Measurements from ENCODE around the gene TMEM154.
A peak's percentile ranks its signal among the peaks of the same experiment; 100 is the strongest.
"Not testable (repeated sequence)": the region's sequence is repeated elsewhere in the genome, so short reads cannot be mapped to it uniquely, and the experiment has no call there.

The TMEM154 gene

DNA sequence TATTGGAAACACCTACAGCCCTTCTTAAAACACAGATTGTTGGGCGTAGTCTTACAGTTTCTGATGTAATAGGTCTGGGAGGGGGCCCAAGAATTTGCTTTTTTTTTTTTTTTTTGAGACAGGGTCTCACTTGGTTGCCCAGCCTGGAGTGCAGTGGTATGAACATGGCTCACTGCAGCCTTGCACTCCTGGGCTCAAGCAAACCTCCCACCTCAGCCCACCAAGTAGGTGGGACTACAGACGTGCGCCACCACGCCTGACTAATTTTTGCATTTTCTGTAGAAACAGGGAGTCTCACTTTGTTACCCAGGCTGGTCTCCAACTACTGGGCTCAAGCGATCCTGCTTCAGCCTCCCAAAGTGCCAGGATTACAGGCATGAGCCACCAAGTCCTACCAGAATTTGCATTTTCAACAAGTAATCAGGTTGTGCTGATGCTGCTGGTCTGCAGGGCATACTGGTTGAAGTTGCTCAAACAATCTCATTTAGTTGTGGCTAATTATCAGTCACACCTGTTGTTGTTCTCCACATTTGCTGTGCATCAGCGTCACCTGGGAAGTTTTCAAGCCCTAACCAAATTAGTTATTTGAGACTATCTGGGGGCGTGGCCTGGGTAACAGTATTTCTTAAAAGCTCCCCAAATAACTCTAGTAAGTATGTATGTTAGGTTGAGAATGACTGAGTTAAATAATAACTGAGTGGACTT, 14.0 kb downstream of the TMEM154 start:
- DNase-seq, result no peak

DNA sequence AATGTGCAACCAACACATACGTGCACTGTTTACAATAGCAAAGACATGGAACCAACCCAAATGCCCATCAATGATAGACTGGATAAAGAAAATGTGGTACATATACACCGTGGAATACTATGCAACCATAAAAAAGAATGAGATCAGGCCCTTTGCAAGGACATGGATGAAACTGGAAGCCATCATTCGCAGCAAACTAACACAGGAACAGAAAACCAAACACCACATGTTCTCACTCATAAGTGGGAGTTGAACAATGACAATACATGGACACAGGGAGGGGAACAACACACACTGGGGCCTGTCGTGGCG, 15.8 kb downstream of the TMEM154 start:
- not testable (repeated sequence) for DNase-seq

DNA sequence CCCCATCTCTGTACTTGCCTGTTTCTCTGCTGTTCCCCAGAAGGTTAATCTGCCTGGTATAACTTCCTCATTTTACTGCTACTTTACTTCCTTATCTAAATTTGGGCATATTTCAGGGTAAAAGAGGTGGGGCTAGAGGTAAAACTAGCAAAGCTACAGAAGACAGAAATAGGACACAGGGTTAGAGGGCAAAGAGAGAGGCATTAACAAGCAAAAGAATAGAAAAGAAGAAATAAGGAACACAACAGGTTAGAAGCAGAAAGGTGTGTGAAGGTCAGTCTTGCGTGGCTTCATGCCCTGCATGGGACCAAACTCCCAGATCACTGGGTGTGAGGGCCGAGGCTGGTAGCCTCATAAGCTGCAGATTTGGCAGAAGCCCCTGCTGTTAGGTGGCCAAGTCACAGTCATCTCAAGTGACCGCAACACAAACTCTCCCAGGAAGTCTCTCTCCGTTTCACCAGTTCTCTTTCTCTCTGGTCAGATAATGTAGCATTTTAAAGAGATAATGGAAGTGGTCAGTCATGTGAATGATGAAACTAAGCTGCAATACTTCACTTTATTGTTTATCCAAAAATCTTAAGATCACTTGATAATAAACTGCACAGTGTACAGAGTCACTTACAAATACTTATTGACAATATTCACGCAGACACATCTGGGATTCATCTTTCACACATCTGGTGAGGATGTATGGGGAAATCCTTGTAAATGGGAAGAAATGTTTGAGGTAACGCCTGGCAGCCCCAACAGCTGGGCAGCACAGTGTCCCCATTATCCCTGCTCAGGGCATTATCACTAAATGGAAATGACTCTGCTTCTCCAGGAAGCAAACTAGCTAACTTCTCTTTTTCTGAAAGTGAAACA, 16.4 kb downstream of the TMEM154 start:
- no peak for DNase-seq

DNA sequence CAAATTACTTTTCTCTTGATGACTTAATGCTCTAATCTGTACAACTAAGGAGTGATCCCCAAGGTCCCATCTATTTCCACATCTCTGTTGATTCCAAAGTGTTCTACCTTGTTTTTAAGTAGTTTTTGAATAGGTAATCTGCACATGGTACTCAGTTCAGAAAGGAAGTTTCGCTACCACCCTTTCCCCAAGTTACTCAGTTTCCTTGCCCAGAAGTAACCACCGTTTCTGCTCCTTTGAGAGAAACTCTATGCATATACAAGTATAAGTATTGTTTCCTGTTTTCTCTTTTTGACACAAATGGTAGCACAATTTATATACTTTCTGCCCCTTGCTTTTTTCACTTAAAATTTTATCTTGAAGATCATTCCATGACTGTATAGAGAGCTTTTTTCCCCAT, 18.1 kb downstream of the TMEM154 start:
- no peak for DNase-seq

DNA sequence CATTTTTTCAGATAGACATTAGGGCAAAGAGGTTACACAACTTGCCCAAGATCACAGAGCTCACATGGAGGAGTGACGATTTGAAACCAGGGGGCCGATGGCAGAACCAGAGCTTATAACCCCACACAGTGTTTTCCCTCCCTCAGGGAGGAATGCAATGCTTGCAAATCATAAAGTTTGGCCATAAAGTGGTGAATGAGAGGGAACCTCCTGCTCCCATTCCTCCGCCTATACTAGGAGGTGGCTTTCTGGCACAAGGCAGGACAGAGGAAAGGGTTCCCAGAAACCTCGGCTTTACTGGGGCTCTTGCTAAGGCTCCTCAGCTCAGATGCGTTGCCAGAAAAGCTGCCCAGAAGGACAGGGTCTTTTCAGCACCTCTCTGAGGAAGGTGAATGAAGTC, 19.3 kb downstream of the TMEM154 start:
- DNase-seq, result no peak

DNA sequence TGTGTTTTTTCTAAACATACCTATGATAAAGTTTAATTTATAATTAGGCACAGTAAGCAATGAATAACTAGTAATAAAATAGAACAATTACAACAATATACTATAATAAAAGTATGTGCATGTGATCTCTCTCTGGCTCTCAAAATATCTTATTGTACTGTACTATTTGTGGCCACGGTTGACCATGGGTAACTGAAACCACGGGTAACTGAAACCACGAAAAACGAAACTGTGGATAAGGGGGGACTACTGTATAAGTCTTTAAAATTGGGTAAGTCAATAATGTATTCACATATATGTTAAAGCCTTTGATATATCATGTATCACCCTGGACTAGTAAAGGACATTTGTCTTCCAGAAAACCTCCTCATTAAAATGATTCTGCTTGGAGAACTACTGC, 20.0 kb downstream of the TMEM154 start:
- DNase-seq, result no peak

DNA sequence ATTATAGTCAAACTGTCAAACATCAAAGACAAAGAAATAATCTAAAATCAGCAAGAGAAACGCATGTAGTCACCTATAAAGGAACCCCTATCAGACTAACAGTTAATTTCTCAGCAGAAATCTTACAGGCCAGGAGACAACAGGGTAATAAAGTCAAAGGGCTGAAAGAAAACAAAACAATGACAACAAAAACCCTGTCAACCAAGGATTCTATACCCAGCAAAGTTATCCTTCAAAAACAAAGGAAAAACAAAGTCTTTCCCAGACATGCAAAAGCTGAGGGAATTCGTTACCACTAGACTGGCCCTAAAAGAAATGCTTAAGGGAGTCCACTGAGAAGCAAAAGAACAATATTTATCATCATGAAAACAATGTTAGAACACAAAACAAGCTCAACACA, 22.1 kb downstream of the TMEM154 start:
- no peak for DNase-seq

DNA sequence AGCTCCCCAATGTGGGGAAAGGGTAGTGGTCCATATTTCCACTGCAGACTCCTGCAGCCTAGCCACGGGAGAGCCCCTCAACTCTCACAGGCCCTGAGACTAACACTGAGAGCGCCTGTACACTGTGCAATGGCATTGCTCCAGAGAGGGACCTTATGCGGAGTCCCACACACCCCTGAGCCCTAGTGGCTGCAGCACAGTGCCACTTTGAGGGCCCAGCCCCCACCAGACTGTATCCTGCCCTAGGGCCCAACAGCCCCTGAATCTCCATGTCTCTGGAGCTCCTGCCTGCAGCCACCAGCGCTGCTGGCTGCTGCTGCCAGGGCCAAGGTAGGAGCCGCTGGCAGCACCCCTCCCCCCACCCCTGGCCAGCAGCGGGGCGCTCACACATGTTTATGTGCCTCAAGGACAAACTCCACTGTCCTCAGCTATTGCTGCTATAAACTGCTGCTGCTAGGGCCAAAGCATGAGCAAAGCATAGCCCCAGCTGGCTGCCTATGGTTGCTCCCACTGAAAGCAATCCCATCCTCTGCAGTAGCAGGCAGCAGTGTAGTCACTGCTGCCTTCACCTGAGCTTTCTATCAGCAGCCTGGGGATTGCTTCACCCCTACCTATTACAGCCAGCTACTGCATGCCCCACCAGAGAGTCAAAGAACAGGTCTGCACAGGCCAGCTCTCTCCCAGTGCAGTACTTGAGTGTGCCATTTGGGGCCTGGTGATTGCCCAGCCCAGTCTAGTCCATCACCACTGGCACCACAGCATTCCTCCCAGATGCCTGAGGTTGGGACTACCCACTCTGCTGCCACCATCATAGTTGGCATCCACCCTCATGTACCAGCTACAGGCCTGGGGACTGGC, 24.3 kb downstream of the TMEM154 start:
- no peak for DNase-seq

DNA sequence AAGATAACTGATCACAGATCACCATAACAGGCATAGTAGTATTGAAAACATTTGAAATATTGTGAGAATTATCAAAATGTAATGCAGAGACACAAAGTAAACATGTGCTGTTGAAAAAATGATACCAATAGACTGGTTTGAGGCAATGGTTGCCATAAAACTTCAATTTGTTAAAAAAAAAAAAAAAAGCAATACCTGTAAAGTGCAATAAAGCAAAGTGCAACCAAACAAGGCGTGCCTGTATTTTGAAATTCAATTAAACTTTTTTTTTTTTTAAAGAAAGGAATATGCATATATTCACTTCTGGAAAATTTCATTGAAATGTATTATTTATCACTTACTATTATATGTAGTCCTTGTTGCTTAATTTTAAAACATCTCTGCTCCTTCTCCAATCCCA, 27.7 kb downstream of the TMEM154 start:
- no peak for DNase-seq

DNA sequence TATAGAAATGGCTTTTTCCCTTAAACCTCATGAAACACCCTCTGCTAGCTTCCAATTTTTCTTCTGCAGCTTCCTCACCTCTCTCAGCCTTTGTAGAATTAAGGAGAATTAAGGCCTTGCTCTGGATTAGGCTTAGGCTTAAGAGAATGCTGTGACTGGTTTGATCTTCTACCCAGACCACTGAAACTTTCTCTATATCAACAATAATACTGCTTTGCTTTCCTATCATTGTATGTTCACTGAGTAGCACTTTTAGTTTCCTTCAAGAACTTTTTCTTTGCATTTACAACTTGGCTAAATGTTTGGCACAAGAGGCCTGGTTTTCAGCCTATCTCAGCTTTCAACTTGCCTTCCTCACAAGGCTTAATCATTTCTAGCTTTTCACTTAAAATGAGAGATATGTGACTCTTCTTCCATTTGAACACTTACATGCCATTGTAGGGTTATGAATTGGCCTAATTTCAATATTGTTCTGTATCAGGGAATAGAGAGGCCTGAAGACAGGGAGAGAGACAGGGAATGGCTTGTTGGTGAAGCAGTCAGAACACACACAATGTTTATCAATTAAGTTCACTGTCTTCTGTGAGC, 28.2 kb downstream of the TMEM154 start:
- no peak for DNase-seq

DNA sequence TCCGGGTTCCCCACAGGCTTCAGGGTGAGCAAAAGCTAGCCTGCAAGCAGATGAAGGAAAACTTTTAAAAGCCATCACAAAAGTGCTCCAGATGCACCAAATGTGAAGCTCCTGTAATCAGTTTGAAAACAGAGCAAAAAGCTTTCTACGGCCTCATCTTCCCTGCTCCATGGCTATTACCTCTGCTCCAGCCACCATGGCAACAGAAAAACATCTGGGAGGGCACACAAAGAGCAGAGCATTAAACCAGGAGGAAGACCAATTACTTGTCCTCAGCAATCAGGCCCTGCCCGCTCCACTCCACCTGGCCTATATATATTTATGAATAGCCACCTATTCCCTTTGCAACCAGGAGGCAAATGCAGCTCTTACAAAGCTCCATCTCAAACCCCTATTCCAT, 33.6 kb downstream of the TMEM154 start:
- no peak for DNase-seq

DNA sequence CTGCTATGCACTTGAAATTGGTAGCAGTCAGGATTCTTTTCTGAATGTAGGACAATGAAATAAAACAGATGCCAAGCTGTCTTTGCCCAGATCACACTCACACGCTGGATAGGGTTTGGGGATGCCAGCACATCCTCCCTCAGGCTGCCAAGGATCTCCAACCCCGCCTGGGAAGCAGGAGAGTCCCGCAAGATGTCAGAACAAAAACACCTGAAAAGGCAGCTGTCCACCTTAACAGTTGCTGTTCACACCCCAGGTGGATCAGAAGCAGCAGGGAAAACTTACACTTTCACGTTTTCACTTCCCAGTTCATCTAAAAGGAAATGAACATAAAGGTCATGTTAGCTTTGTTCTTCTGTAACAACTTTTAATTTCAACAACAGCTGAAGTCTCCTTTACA, 35.7 kb downstream of the TMEM154 start:
- no peak for DNase-seq

DNA sequence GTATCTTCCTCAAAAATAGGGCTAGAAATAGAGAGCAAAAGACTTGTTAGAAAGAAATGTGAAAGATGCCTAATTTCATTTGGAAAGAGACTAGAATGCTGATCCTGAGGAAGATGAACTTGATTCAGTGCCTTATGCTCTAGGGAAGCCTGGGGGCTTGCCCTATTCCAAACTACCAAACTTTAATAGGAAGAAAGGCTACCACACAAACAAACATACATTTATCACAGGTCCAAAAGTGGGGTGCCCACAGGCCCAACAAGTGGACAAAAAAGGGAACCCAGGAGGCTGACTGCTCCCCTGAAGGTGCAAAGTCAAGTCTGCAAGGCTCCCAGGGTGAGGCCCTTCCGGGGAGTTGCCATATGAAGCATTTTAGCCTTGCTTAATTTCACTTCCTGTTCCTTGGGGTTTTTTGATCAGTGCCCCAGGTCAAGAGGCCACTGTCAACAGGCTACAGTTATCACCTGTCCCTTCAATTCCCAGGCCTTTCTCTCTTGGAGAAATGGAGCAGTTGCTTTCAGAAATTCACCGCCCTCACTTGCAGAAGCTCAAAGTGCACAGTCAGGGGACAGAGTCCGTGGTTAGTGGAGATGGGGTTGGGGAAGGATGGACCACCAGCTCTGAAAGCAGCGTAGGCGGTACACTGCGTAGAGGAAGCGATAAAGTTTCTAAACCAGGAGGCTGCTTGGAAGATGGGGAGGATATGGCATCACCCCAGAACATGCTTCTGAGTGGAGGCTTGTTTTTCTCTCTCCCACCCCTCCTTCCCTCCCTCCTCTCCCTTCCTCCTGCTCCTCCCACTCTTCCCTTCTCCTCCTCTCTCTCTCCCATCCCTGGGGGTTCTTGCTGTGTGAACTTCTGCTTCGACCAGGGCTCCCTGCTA, 36.4 kb downstream of the TMEM154 start:
- DNase-seq, result no peak

DNA sequence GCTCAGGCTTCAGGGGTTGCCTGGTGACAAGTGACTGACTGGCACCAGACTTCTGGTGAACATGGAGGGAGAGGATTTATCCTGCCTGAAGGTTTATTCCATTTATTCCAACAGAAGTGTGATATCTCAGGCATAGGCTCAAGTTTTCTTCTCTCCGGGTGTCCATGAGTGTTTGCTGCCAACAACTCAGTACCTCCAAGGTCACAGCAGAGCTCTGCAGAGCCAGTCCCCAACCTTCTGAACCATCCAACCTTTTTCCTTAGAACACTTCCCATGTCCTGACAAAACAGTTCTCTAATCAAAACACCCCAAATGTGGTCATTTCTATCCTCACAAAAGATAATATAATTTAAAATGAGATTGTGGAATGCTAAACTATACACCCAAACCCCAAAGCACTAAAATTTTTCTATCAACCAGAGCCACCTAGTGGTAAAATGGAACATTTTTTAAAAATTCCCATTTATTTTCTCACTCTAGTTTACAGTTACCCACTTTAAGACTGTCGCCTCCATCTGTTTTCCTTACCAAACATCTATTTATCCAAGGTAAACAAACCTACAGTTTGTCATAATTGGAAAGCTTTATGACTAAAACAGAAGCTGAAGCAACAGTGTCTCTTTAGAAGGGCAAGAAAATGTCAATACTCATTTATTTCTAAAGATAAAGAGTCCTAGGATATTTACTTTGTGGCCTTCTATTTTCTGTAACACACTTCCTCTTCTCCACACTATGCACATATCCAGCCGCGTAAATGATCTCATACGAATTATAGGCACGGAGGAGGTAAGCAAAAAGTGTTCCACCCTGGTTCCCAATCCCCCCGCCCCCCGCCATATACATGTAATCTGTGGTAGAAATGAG, 39.5 kb downstream of the TMEM154 start:
- DNase-seq, result peak; percentile 28

DNA sequence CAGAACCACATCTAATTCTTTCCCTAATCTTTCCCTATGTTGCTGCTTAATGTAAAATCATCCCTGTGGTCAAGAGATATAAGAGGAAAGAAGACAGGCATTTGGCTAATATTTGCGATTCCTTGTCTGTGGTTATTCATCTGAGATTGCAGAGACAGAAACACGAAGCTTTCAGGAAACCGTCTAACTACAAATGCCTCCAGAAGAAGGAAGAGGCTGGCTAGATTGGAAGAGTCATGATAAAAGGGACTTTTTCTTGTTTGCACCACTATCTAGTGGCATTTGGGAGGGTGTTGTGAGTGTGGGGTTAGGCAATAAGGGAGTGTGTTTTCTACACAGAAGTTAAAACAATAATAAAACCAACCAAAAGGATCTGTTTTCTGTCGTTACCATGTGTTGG, 43.9 kb downstream of the TMEM154 start:
- DNase-seq, result no peak

DNA sequence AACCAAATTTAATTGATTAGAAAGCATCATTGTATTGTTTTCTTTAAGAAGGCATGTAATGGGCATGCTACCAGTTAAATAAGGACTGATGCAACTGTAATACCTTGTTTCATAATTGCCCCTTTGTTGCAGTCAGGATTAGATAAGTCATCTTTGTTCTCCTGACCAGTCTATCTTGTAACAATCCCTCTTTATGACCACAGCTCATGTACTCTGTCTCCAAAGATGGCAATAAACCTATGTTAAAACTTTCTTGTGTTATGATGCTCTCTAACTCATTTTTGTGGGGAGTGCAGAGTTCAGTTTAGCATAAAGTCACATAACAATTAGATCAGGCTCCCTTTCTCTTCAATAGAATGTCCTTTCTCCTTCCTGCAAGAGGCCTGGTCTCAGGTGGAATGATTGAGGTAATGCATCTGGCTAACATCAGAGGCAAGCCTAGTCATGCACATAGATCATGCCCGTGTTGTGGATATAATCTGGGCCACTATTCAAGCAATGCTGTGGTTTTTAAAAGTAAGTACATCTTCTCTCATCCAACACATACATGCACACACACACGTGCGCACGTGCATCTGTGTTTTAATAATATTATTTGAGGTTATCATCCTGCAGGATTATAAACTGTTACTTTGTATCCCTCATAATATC, 45.6 kb downstream of the TMEM154 start:
- no peak for DNase-seq

DNA sequence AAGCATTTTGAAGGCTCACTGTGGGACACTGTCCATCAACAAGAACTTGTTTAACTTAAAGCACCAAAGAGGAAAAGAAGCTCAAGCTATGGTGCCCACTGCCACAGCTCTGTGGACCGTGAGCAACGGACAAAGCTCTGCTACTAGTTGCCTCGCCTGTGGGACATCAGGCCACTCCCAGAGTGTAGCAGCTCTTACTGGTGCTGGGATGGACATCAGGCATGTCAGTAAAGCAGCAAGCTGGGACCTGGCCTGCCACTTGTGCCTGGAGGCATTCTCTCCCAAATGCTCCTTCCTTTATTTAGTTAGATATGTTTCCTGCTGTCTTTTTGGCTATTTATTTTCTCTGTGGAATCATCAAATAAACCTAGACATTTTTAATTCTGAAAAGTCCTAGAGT, 46.7 kb downstream of the TMEM154 start:
- no peak for DNase-seq

DNA sequence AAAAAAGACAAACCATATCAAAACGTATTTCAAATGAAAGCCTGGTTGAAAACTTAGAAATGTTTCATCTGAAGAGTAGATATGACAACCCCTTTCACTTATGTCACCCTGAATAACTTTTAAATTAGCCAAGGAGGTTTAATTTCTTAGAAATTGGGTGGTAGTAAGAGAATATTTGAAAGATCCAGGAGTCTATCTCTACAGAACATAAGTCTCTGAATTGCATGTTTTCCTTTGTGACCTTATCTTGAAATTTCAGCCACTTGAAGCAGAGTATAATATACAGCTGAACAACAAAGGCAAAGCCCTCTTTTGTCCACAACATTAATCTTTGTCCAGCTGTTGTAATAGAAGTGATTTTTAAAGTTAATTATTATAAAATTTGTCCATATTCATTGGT, 49.5 kb downstream of the TMEM154 start:
- no peak for DNase-seq

DNA sequence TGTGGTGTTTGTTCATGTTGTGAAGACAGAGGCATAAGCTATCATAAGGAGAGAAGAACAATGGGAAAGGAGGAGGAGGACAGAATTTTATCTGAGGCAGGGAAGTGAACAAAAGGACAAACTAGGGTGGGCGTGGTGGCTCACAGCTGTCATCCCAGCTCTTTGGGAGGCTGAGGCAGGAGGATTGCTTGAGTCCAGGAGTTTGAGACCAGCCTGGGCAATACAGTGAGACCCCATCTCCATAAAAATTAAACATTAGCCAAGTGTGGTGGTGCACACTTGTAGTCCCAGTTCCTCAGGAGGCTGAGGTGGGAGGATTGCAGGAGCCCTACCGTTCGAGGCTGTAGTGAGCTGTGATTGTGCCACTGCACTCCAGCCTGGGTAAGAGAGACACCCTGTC, 49.9 kb downstream of the TMEM154 start:
- no peak for DNase-seq

DNA sequence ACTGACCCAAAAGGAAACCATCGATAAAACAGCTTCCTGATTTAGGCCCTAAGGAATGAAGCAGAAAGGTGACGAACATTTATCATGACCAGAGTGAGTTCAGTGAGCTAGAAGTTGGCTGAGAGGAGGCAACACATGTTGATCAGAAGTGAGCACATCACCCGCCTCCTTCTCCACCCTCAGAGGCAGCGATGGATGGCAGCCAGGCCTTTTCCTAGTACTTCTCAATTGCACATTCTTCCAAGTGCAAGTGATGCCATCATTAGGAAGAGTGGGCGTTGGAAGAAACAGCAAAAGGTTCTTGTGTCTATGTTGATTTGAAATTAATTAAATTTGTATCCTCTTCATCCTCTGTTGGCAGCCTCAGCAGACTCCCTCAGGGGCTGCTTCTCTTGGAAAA, 51.7 kb downstream of the TMEM154 start:
- DNase-seq, result no peak

DNA sequence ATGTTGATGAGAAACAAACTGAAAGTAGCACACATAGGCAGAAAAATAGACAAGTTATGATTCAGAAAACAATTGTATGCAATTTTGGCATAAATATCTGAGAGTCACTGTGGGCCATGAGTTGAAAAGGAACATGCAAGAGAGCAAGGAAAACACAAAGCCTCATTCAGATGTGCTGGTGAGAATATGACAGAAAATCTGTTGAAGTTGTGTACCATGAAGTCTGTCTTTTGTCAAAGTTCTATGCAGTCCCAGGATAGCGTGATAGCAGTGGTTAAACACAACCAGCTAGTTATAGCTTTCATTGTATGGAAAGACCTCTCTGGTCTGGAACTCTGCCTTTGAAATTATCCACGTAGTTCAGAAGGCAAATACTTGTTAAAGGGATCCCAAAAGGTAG, 53.0 kb downstream of the TMEM154 start:
- no peak for DNase-seq
